GM13976 (cell line): Measurements from ENCODE around the gene DNAJC18.

Experiments
- DNase-seq: peaks from one replicate; pipeline ENCODE4 v3.0.0; 2012; ENCODE audit warnings: low spot score
- CTCF ChIP-seq: IDR thresholded peaks from 2 replicates; pipeline ENCODE4 v1.5.1; 2012; ENCODE audit warnings: borderline replicate concordance, mild to moderate bottlenecking; ENCODE audit not compliant: insufficient read depth; ENCODE audit errors: extremely low read depth, missing control alignments, control extremely low read depth
- in situ Hi-C: fragments of 300-500 bp; cut with MboI; formaldehyde crosslinking; loops from one replicate; pipeline ENCODE4 v1.12.0; 2022; ENCODE audit warnings: low sequenced_read_pairs, mixed read lengths, inconsistent platforms; ENCODE audit not compliant: unreplicated experiment

DNAJC18 gene

GRCh38 chr5:139369181-139369580 lies 70.1 kb downstream of the DNAJC18 start:
- no peak for TF ChIP-seq CTCF
- in situ Hi-C loops, result no loop called here

GRCh38 chr5:139368613-139369012 lies 70.7 kb downstream of the DNAJC18 start:
- in situ Hi-C loops, result no loop called here
- no peak for DNase-seq
- no peak for TF ChIP-seq CTCF

More at GRCh38 chr5:139369181-139369580, 70.1 kb downstream of the DNAJC18 start:
- no peak for DNase-seq

- DNase-seq, result no peak
- in situ Hi-C loops, result no loop called here
These were observed 74.9 kb downstream of the DNAJC18 start for GRCh38 chr5:139364466-139364865.

GRCh38 chr5:139363937-139364336 lies 75.4 kb downstream of the DNAJC18 start:
- no peak for TF ChIP-seq CTCF
- in situ Hi-C loops, result no loop called here
- DNase-seq, result no peak

More at GRCh38 chr5:139364466-139364865, 74.9 kb downstream of the DNAJC18 start:
- TF ChIP-seq CTCF, result no peak

- in situ Hi-C loops, result no loop called here
- DNase-seq, result no peak
- TF ChIP-seq CTCF, result no peak
These were observed 77.4 kb downstream of the DNAJC18 start for GRCh38 chr5:139361835-139362429.

GRCh38 chr5:139360384-139360783 lies 78.9 kb downstream of the DNAJC18 start:
- in situ Hi-C loops, result no loop called here
- TF ChIP-seq CTCF, result no peak

More at GRCh38 chr5:139360384-139360783, 78.9 kb downstream of the DNAJC18 start:
- DNase-seq, result no peak
